ENCODE measurements around the gene MORN3.

DNA sequence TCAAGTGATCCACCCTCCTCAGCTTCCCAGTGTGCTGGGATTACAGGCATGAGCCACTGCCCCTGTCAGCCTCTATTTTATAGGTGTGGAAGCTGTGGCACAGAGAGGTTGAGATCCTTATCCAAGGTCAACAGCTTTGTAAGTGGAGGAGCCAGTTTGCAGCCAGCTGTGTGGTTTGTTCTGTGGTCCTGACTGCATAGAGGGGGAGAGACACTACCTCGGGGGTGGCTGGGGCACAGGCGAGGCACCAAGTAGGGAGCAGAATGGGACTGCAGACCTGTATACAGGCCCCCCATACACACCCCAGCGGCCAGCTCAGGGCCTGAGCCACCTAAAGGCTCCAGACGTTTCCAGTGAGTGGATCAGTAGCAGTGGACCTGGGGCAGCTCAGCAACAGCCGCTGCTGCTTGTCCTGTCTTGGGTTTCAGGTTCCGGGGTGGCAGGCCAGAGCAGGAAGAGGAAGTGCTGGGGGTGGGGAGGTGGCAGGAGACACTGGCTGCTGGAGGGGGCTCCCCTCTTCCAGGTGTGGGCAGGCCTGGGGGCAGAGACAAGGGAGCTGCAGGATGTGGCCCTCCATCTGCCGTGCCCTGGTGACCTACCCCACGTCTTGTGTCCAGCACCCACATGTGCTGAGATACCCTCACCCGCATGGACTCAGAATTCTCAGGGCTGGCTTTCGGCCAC lies 32.1 kb downstream of the MORN3 start:
- TF ChIP-seq TCF7L2 (IDR thresholded peaks at IDR 0.05; ENCODE audit: borderline replicate concordance, extremely low read depth, insufficient read depth, insufficient read length) = no peak
- TF ChIP-seq, protein P1, sequence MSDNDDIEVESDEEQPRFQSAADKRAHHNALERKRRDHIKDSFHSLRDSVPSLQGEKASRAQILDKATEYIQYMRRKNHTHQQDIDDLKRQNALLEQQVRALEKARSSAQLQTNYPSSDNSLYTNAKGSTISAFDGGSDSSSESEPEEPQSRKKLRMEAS (IDR thresholded peaks at IDR 0.05) = no peak
- TF ChIP-seq POLR2A (IDR thresholded peaks at IDR 0.05; ENCODE audit: borderline replicate concordance, extremely low read depth, insufficient read depth, insufficient read length) = no peak
- TF ChIP-seq ZNF274 (IDR thresholded peaks at IDR 0.05; ENCODE audit: low read depth, low read length) = no peak
- TF ChIP-seq, protein P2, sequence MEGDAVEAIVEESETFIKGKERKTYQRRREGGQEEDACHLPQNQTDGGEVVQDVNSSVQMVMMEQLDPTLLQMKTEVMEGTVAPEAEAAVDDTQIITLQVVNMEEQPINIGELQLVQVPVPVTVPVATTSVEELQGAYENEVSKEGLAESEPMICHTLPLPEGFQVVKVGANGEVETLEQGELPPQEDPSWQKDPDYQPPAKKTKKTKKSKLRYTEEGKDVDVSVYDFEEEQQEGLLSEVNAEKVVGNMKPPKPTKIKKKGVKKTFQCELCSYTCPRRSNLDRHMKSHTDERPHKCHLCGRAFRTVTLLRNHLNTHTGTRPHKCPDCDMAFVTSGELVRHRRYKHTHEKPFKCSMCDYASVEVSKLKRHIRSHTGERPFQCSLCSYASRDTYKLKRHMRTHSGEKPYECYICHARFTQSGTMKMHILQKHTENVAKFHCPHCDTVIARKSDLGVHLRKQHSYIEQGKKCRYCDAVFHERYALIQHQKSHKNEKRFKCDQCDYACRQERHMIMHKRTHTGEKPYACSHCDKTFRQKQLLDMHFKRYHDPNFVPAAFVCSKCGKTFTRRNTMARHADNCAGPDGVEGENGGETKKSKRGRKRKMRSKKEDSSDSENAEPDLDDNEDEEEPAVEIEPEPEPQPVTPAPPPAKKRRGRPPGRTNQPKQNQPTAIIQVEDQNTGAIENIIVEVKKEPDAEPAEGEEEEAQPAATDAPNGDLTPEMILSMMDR (IDR thresholded peaks at IDR 0.05 in 2 of 3, conservative IDR thresholded peaks at IDR 0.05 in 1 of 3; ENCODE audit: borderline replicate concordance in 1 of 3, insufficient read depth in 1 of 3, low read depth in 2 of 3, low read length in 2 of 3) = no peak
- TF ChIP-seq, protein P3, sequence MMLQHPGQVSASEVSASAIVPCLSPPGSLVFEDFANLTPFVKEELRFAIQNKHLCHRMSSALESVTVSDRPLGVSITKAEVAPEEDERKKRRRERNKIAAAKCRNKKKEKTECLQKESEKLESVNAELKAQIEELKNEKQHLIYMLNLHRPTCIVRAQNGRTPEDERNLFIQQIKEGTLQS (IDR thresholded peaks at IDR 0.05) = no peak
- TF ChIP-seq, protein P4, sequence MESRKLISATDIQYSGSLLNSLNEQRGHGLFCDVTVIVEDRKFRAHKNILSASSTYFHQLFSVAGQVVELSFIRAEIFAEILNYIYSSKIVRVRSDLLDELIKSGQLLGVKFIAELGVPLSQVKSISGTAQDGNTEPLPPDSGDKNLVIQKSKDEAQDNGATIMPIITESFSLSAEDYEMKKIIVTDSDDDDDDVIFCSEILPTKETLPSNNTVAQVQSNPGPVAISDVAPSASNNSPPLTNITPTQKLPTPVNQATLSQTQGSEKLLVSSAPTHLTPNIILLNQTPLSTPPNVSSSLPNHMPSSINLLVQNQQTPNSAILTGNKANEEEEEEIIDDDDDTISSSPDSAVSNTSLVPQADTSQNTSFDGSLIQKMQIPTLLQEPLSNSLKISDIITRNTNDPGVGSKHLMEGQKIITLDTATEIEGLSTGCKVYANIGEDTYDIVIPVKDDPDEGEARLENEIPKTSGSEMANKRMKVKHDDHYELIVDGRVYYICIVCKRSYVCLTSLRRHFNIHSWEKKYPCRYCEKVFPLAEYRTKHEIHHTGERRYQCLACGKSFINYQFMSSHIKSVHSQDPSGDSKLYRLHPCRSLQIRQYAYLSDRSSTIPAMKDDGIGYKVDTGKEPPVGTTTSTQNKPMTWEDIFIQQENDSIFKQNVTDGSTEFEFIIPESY (IDR thresholded peaks at IDR 0.05; ENCODE audit: extremely low read depth, insufficient replicate concordance, low read length) = no peak
